WTC11 (cell line): ENCODE results near the gene EEFSEC. TPM values are rescaled to one million over a fixed set of nuclear protein-coding genes. Genes with fewer than 3 reads are reported as not detected.

Experiments
- ATAC-seq: fragments of 200-7000 bp; cut with Tn5 transposase; 2 replicates; pipeline ENCODE4 v1.10.0; 2021; ENCODE audit warnings: mild to moderate bottlenecking, moderate library complexity
- CTCF ChIA-PET: fragments of 300-600 bp; sonication (Branson Sonifier 250); formaldehyde crosslinking; loops from one replicate; lab custom pipeline; 2021; ENCODE audit warnings: antibody characterized with exemption; lab: Charles Lee
- POLR2A ChIA-PET: fragments of 350-600 bp; sonication (Branson Sonifier 250); formaldehyde crosslinking; loops from one replicate; lab custom pipeline; 2021; ENCODE audit warnings: antibody characterized with exemption; lab: Charles Lee
- DNase-seq: peaks from one replicate; pipeline ENCODE4 v3.0.0; 2021; ENCODE audit warnings: low spot score
- H3K27ac Mint-ChIP-seq: 2 replicates; pipeline ENCODE4 v1.8.0; 2021; ENCODE audit warnings: mixed read lengths
- H3K27me3 Mint-ChIP-seq: 2 replicates; pipeline ENCODE4 v1.8.0; 2021; ENCODE audit warnings: low read depth, mild to moderate bottlenecking, moderate library complexity, mixed read lengths
- H3K36me3 Mint-ChIP-seq: 2 replicates; pipeline ENCODE4 v1.8.0; 2021; ENCODE audit warnings: mixed read lengths
- H3K4me1 Mint-ChIP-seq: 2 replicates; pipeline ENCODE4 v1.8.0; 2022; ENCODE audit warnings: mixed read lengths
- H3K4me3 Mint-ChIP-seq: 2 replicates; pipeline ENCODE4 v1.8.0; 2021; ENCODE audit warnings: mild to moderate bottlenecking, moderate library complexity, mixed read lengths
- H3K9me3 Mint-ChIP-seq: 2 replicates; pipeline ENCODE4 v1.8.0; 2021; ENCODE audit warnings: mixed read lengths
- CREB1 ChIP-seq: sonication (generic); formaldehyde crosslinking; IDR thresholded peaks from 2 replicates; pipeline ENCODE4 v1.8.0; 2023; ENCODE audit warnings: mild to moderate bottlenecking, missing genetic modification reagents
- CREM ChIP-seq: sonication (generic); formaldehyde crosslinking; IDR thresholded peaks from 2 replicates; pipeline ENCODE4 v1.8.1; 2022; ENCODE audit warnings: mild to moderate bottlenecking, missing genetic modification reagents, moderate library complexity
- E2F5 ChIP-seq: sonication (generic); formaldehyde crosslinking; IDR thresholded peaks from 2 replicates; pipeline ENCODE4 v1.8.1; 2022; ENCODE audit warnings: mild to moderate bottlenecking, moderate library complexity, missing genetic modification reagents
- ELF4 ChIP-seq: sonication (generic); formaldehyde crosslinking; IDR thresholded peaks from 2 replicates; pipeline ENCODE4 v1.8.1; 2022; ENCODE audit warnings: low read depth, mild to moderate bottlenecking, moderate library complexity, missing genetic modification reagents
- EMX1 ChIP-seq: fragments of 250-450 bp; sonication (Bioruptor Pico); IDR thresholded peaks from 2 replicates; pipeline ENCODE4 v1.8.0; 2021; ENCODE audit warnings: mild to moderate bottlenecking
- ESRRA ChIP-seq: sonication (generic); formaldehyde crosslinking; IDR thresholded peaks from 2 replicates; pipeline ENCODE4 v1.8.1; 2022; ENCODE audit warnings: mild to moderate bottlenecking, missing genetic modification reagents, borderline replicate concordance
- ETV6 ChIP-seq: sonication (generic); formaldehyde crosslinking; IDR thresholded peaks from 2 replicates; pipeline ENCODE4 v1.8.1; 2022; ENCODE audit warnings: mild to moderate bottlenecking, missing genetic modification reagents
- FOXK1 ChIP-seq: sonication (generic); formaldehyde crosslinking; IDR thresholded peaks from 2 replicates; pipeline ENCODE4 v1.8.0; 2022; ENCODE audit warnings: mild to moderate bottlenecking, moderate library complexity, missing genetic modification reagents
- GABPB1 ChIP-seq: sonication (generic); formaldehyde crosslinking; IDR thresholded peaks from 2 replicates; pipeline ENCODE4 v1.8.1; 2023; ENCODE audit warnings: mild to moderate bottlenecking, missing genetic modification reagents
- HMGA2 ChIP-seq: fragments of 250-450 bp; sonication (Bioruptor Pico); IDR thresholded peaks from 2 replicates; pipeline ENCODE4 v1.4.0; 2021; ENCODE audit warnings: mild to moderate bottlenecking, moderate library complexity
- IRF1 ChIP-seq: sonication (generic); formaldehyde crosslinking; IDR thresholded peaks from 2 replicates; pipeline ENCODE4 v1.8.0; 2023; ENCODE audit warnings: missing genetic modification reagents
- JAZF1 ChIP-seq: fragments of 250-450 bp; sonication (Bioruptor Pico); IDR thresholded peaks from 2 replicates; pipeline ENCODE4 v1.9.0; 2021; ENCODE audit warnings: moderate library complexity, mild to moderate bottlenecking, inconsistent platforms
- NFYB ChIP-seq: sonication (generic); formaldehyde crosslinking; conservative IDR thresholded peaks from 2 replicates; pipeline ENCODE4 v1.8.0; 2022; ENCODE audit warnings: low read depth, missing genetic modification reagents
- STAT6 ChIP-seq: sonication (generic); formaldehyde crosslinking; conservative IDR thresholded peaks from 2 replicates; pipeline ENCODE4 v1.8.1; 2023; ENCODE audit warnings: mild to moderate bottlenecking, low read depth, missing genetic modification reagents, moderate library complexity
- TEAD1 ChIP-seq: sonication (generic); formaldehyde crosslinking; IDR thresholded peaks from 2 replicates; pipeline ENCODE4 v1.8.0; 2022; ENCODE audit warnings: mild to moderate bottlenecking, missing genetic modification reagents
- ZBTB21 ChIP-seq: sonication (generic); formaldehyde crosslinking; IDR thresholded peaks from 2 replicates; pipeline ENCODE4 v1.8.1; 2023; ENCODE audit warnings: mild to moderate bottlenecking, missing genetic modification reagents, borderline replicate concordance
- ZNF317 ChIP-seq: sonication (generic); formaldehyde crosslinking; IDR thresholded peaks from 2 replicates; pipeline ENCODE4 v1.8.1; 2023; ENCODE audit warnings: low read depth, mild to moderate bottlenecking, moderate library complexity, missing genetic modification reagents, borderline replicate concordance
- ZNF671 ChIP-seq: fragments of 250-450 bp; sonication (Bioruptor Pico); IDR thresholded peaks from 2 replicates; pipeline ENCODE4 v1.8.0; 2021; ENCODE audit warnings: mild to moderate bottlenecking
- total RNA-seq: library from RNA; stranded (reverse); gene quantifications from 3 replicates; pipeline ENCODE4 v1.2.3, GENCODE V29; 2021
- TF ChIP-seq, protein P1 (sequence below): fragments of 250-450 bp; sonication (Bioruptor Pico); conservative IDR thresholded peaks from 2 replicates; pipeline ENCODE4 v1.9.0; 2021; ENCODE audit warnings: mild to moderate bottlenecking
- TF ChIP-seq, protein P2 (sequence below): fragments of 250-450 bp; sonication (Bioruptor Pico); IDR thresholded peaks from 2 replicates; pipeline ENCODE4 v1.9.0; 2021; ENCODE audit warnings: moderate library complexity, mild to moderate bottlenecking, inconsistent platforms, borderline replicate concordance

Gene EEFSEC
- total RNA-seq, 1 experiment from 2014 or later, result 13.7 TPM

DNA sequence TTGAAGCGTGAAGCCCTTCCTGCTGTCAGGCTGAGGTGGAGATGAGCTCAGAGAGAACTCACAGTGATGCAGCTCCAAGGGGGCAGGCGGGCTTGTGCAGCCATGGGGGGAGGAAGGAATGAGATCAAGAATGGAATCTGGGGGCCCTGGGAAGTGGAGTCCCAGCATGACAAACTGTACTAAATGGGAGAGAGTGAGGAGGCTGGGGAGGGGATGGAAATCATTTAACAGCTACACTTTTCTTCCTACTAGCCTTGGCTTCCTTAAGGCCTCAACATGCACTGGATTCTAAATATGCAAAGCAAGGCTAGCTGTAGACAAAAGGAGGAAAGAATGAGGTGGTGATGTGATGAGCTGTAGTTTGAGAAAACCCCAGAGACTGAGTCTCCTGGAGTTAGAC lies 133.9 kb downstream of the EEFSEC start:
- DNase-seq (no peak), ATAC-seq (peak; percentile 43)
- Mint-ChIP-seq H3K4me1 (peaks cover 47% of the 10 kb centered on the region), H3K4me3 (no peak overlapping the region), H3K27ac (peak overlapping the region; percentile 50), H3K9me3 (peaks cover 12% of the 10 kb centered on the region), H3K36me3 (peaks cover 5% of the 10 kb centered on the region), H3K27me3 (peaks cover 20% of the 10 kb centered on the region)
- ChIA-PET CTCF (interaction anchor here (1.0 to 1.8 kb wide), 5 partner anchors 8 to 210 kb away, joined by 3 to 11 read pairs (median 4); no protein-coding TSS in a partner anchor), POLR2A (no interaction called here)
- TF ChIP-seq IRF1 (CRISPR knock-in tag) (no peak), GABPB1 (no peak), EMX1 (no peak), NFYB (CRISPR knock-in tag) (no peak), HMGA2 (no peak), CREB1 (CRISPR knock-in tag) (no peak), STAT6 (CRISPR knock-in tag) (no peak), E2F5 (CRISPR knock-in tag) (no peak), ELF4 (no peak), ETV6 (CRISPR knock-in tag) (no peak)
- TF ChIP-seq, protein P1, sequence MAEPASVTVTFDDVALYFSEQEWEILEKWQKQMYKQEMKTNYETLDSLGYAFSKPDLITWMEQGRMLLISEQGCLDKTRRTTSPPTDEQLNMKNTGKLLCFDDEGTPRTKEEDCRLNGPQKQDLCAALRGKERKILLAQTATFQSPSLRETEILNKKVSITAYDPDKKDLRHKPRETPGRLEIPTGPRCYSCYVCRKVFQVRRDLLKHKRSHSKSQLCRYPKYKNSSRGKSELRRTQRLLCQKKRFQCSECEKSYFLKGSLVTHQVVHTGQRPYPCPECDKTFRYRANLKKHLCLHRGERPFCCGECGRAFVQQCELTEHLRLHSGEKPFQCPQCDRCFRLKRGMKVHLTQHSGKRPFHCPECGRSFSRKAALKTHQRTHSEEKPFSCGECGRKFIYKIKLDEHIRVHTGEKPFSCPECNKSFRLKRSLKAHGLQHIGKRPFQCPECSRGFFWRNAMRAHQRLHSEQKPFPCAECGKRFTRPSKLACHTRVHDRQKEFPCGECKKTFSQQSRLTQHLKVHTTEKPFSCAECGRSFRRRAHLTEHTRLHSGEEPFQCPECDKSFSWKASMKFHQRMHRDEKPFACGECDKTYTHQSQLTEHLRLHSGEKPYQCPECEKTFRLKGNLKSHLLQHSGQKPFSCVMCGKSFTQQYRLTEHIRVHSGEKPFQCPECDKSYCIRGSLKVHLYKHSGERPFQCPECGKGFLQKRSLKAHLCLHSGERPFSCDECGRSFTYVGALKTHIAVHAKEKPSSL (CRISPR knock-in tag), result no peak
- TF ChIP-seq, protein P2, sequence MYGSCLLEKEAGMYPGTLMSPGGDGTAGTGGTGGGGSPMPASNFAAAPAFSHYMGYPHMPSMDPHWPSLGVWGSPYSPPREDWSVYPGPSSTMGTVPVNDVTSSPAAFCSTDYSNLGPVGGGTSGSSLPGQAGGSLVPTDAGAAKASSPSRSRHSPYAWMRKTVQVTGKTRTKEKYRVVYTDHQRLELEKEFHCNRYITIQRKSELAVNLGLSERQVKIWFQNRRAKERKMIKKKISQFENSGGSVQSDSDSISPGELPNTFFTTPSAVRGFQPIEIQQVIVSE, result no peak
- TF ChIP-seq, all 79 proteins: peak for 0

- ChIA-PET CTCF (no interaction called here), POLR2A (no interaction called here)
- Mint-ChIP-seq H3K27ac (no peak overlapping the region), H3K36me3 (peaks cover 5% of the 10 kb centered on the region), H3K27me3 (no peaks in the 10 kb centered on the region; the same call in 1 of the 2 replicates), H3K4me3 (no peak overlapping the region), H3K4me1 (peaks cover 29% of the 10 kb centered on the region), H3K9me3 (peaks cover 12% of the 10 kb centered on the region)
- DNase-seq, result no peak
- no peak for TF ChIP-seq CREM (CRISPR knock-in tag)
- TF ChIP-seq ESRRA (CRISPR knock-in tag), result no peak
- no peak for TF ChIP-seq FOXK1
- no peak for TF ChIP-seq ZNF671 (CRISPR knock-in tag)
- TF ChIP-seq ZNF317 (CRISPR knock-in tag), result no peak
- no peak for TF ChIP-seq ZBTB21
- TF ChIP-seq JAZF1, result no peak
- no peak for TF ChIP-seq TEAD1
- no peak for ATAC-seq
Measured at GRCh38 chr3:128289534-128289933, 136.3 kb downstream of the EEFSEC start.
